SU-DHL-6 (cell line): ENCODE results near the gene FRMD1.

Experiments used
- CTCF ChIP-seq: fragments of 200-600 bp; sonication (generic); IDR thresholded peaks from one replicate; pipeline ENCODE4 v1.5.1; 2017; ENCODE audit warnings: antibody characterized with exemption, mild to moderate bottlenecking, low read length, moderate library complexity; ENCODE audit not compliant: insufficient read depth, poor library complexity, severe bottlenecking
- EZH2phosphoT487 ChIP-seq: fragments of 200-600 bp; sonication (generic), shearing (Covaris generic); conservative IDR thresholded peaks from 2 replicates; pipeline ENCODE4 v1.6.1; 2018; ENCODE audit warnings: mild to moderate bottlenecking, antibody characterized with exemption, low read length, moderate library complexity, mixed read lengths

- TF ChIP-seq CTCF (no peak), EZH2phosphoT487 (no peak)
Measured at GRCh38 chr6:168037242-168037641, 41.8 kb downstream of the FRMD1 start.
